ENCODE results near the gene TRIM29.

The TRIM29 gene

DNA sequence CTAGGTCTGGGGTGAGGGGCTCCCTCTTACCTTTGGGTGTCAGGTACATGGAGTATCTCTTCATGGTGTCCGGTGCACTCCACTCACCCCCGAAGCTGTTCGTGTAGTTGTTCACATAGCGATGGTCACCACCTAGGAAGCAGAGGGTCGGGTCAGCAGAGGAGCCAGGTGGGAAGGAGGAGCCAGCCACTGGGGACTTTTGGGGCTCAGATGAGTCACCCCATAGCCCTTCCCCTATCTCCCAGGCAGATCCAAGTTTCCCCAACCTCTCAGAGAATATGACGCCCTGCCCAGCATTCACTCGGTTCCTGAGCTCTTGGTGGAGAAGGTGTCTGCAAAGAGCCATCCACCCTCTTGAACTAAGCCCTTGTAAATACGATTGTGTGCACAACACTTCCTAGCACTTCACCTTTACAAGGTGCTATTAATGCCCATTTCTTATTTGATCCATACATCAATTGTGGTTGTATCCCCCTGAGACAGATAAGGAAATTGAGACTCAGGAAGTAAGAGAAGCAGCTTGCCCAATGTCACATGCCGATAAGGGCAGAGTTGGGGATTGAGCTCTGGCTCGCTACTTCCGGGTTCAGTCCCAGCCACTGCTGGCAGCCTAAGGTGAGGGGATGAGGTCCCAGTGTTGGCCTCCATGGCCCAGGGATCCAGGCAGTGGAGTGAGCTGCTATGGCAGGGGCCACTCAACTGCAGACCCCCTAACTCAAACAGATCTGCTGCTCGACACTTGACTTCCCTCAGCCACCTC lies 14.8 kb downstream of the TRIM29 start:
- peak; percentile 65 for DNase-seq (ENCODE audit: low read depth)

DNA sequence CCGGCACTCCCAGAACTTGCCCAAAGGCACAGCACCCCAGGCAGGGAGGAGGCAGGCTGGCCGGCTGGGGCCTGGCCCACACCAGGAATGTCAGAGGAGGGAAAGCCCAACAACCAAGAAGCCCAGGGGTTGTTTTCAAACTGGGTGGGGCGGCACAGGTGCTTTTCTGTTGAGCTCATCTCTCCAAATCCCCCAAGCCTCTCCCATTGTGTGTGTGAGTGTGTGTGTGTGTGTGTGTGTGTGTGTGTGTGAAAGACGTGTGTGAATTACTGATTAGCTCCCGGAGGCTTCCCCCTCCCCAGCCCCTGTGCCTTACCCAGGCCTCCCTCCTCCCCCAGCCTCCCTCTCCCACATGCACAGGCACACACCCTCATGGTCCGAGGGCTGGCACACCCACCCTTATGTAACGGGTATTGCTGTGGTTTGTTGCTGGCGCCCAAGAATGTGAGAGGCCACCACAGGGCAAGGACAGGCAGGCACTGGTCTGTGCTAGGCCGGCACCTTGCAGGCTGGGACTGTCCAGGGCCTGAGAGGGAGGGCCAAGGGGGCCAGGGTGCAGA lies 15.9 kb downstream of the TRIM29 start:
- DNase-seq (ENCODE audit: low read depth): peak; percentile 67

DNA sequence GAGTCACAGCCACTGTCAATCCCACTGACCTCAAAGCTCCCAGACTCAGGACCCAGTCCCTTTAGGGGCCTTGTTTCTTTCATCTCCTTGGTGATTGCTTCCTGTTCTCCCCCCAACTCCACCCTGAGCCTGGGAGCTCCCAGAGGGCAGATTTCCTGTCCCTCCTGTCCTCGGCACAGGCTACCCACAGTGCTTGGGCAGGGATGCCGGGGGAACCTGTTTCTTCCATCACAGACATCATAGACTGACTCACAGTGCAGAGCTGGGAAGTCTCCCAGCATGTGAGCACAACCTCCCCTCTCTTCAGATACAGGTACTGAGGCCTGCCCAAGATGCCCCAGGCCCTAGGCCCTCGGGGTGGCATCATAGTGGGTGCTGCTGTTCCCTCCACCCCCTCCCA lies 16.6 kb downstream of the TRIM29 start:
- DNase-seq (ENCODE audit: low read depth): no peak

DNA sequence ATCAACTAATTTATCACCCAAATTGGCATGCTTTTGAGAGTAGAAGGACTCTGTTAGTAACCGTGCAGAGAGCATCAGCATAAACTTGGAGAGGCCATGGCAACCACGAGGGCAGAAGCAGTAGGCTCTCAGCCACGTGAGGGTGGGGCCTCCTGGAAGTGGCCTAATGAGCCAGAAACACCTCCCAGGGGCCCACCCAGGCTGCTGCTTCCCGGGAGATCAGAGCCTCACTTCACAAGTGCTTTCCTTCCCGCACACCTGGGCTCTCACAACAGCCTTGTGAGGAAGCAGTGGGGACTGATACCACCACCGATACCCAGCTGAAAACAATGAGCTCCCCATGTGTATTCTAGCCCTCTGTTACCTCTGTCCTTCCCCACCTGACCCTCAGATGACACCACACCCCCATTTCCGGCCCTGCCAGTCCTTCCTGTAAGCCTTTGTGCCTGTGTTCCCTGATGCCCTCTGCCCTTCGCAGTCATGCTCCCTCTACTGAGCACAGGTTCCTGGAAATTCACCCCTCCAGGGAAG lies 17.0 kb downstream of the TRIM29 start:
- no peak for DNase-seq (ENCODE audit: low read depth)

DNA sequence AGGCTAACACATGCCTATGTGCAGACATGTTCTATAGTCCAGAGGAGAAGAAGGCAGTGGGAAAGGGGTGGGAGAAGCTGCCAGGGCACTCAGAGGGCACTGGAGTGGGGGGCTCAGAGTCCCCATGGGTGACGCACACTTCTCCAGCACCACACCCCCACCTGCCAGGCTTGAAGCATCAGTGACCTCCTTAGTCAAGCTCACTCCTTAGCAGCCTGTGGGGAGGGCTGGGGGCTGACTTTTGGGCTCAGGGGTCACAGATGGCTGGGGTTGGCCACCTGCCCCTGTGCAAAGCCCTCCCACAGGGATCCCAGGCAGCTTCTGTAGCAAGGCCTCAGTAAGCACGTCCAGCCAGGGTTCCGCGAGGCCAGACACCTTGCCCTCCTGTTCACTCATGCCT lies 18.8 kb downstream of the TRIM29 start:
- no peak for DNase-seq (ENCODE audit: low read depth)

DNA sequence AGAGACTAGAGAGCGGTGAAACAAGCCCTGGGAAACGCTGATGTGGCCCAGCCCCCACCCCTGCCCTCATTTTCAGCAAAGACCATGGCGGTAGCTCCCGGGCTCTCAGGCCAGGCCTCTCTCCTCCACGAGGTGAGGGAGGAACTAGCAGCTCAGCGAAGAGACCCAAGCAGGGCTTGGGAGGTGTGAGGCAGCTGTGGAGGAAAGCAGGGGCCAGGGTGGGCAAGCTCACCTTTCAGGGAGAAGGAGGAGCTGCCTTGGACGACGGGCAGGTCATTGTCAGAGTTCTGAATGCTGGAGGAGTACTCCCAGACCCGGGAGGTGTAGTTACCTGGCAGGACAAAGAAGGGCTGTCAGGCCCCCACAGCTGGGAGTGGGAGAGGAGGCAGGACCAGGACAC lies 19.9 kb downstream of the TRIM29 start:
- DNase-seq (ENCODE audit: low read depth): no peak

DNA sequence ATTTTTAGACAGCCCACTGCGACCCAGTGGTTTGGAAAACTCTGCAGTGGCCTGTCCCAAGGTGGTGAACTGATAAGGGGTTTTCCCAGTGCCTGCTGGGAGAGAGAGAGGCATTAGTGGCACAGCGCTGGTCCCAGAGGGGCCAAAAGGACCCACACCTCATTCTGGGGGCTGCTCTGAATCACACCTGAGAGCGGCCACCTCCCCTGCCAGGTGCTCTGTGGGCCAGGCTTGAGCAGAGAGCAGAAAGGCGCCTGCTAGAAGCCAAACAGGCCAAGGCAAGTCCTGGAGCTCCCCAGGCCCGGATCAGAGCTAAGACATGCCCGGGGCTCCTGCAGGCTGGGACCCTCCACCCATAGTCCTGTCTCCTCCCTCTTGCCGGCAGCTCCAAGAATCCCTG lies 20.9 kb downstream of the TRIM29 start:
- DNase-seq (ENCODE audit: low read depth): no peak

DNA sequence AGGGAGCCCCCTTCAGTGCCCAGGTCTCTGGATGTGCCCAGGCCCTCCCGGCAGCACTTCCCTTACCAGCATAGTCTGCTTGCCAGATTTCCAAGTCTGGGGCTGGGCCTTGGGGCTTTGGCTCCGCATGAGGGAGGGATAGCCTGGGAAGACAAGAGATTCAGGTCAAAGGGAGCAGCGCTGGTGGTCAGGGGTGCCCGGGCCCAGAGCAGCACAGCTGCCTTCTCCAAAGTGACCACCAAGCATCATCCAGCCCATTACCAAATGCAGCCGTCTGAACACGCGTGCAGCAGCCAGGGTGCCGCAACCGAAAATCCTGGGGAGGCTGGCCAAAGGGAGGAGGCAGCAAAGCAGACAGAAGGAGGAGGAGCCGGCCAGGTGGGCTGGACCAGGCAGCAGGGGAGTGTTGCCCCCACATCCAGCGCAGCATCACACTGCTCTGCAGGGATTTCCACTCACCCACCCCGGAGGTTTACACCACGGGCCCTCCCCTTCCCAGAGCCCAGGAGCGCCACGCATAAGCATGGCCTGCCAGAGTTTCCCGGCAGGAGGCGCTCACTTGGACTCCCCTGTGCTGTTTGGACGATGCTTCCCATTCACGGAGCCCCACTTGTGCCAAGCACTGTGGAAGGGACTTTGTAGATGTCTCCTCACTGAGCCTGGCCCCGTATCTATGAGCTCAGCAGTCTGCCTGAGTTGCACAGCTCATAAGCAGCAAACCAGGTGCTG lies 22.5 kb downstream of the TRIM29 start:
- DNase-seq (ENCODE audit: low read depth): no peak

DNA sequence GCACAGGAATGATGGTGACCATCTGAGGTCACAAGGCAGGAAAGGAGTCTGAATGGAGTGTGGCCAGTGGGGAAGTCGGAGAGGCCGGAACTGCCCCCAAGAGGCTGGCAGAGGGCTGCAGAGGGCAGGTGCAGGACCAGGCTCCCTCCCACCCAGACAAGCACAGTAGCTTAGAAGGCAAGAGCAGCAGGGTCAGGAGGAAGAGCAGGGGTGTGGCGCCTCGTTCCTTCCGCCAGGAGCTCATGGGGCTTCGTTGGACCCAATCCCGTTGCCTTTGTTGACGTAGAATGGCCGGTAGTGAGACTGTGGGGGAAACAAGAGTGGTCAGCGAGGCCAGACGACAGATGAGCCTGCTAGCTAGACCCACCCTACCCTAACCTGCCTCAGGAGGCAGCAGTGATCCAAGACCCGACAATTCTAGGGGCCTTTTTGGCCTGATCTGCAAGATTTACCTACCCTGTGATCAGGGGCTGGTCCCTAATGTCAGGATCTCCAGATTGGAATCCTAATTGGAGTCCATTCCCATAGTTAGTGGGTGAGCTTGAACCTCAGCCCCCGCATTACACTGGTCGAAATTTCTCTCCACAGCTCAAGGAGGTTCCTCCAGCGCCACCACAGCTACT lies 25.6 kb downstream of the TRIM29 start:
- DNase-seq (ENCODE audit: low read depth): no peak

DNA sequence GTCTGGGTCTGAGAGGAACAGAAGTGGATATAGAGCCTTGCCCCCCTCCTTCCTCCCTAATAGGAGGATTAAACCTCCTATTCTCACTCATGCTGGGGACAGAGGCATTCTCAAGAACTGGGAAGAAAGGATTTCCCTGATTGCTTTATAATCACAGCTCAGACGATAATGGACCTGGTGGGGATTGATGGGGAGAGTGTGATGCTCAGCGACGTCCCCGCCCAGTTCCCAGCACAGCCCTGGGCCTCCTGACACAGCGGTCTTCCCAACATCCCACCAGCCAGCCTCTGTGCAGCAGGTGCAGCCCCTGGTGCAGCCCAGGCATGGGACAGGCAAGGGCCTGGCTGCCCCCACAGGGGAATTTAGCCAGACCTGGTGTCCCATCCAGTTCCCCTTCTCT lies 28.4 kb downstream of the TRIM29 start:
- no peak for DNase-seq (ENCODE audit: low read depth)

DNA sequence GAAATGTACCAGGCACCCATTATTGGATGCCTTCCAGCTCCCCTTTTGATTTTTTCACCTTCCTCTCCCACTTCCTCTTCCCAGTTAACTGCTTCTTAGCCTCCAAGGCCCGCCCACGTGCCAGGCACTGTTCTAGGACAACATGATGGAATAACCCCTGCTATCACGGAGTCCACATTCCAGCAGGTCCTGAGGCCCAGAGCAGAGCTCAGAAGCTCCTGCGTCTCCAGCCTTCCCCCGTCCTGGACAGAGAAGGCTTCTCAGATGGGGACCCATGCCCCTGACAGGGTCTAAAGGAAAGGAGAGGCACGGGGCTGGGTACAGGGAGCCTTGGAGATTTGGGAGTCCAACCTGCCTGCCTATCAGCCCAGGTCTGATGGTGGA lies 29.1 kb downstream of the TRIM29 start:
- DNase-seq (ENCODE audit: low read depth): no peak

DNA sequence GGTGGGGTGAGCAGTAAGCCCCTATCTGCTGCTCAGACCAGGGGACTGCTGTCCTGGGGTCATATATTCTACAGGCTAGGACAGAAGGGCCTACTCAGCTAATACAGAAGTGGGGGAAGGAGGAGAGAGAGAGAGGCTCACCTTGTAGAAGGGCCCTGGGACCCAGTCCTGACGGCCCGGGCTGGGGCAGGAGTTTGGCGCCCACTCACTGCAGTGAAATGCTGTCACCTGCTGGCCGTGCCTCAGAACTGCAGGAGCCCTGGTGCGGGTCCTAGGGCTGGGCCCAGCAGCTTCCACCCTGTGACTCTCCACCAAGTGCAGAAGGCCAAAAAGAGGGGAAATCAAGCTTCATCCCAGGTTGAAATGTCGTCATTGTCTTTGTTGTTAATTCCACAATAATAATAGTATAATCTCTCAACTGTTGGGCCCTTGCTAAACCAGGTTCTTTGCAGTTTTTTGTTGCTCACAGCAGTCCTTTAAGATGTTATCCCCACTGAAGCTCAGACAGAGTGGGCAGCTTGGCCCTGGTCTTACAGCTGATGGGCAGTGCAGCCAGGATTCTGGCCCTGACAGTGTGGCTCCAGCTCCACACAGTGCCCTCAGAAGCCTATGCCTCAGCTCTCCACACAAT lies 29.6 kb downstream of the TRIM29 start:
- peak; percentile 34 for DNase-seq (ENCODE audit: low read depth)

DNA sequence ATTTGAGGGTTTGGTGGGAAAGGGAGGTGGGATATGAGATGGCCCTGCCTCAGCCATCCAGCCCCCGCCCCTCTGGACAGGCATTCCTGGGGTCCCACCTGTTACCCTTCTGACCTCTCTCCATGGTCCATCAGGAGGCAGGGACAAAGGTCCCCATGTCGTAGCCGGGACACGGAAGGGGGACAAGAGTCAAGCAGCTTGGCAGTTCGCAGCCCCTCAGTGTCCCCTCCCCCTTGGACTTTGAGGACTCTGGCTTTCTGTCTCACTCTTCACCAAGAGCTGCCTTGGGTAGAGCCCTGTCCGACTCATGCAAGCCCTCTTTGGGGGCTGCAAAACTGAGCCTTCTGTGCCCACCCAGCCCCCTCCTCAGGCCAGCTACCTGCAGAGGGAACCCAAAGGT lies 30.2 kb downstream of the TRIM29 start:
- no peak for DNase-seq (ENCODE audit: low read depth)

DNA sequence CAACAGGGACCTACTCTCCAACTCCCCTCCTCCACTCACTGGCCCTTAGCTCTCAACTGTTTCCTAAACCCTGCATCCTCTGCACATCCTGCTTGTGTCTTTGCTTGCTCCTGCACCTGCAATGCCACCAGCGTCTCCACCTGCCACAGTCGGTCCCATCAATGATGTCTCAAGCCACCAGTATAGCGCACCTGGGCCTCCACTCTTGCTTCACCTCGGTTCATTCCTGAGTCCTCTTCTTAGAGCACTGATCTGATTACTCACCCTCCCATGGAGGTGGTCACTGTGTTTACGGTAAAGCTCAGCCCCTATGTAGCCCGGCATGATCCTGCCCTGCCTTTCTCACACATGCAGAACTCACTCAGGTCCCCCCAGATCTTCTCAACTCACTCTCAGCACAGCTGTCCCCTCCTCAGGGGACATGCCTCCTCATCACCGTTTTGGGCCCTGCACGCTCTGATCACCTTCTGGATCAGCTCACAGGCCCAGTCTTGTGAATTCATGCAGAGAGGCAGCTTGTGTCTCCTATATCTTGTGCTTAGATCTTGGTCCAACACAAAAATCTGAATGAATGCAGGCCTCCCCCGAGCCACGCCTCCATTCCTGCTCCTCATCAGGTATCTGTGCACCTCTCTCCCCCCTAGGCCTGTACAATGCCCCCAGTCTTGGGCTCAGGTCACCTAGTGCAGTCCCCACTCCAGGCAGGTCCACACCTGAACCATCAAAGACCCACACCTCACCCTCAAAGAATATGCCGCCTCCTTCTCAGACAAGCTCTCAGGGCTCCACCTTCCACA lies 31.4 kb downstream of the TRIM29 start:
- no peak for DNase-seq (ENCODE audit: low read depth)

DNA sequence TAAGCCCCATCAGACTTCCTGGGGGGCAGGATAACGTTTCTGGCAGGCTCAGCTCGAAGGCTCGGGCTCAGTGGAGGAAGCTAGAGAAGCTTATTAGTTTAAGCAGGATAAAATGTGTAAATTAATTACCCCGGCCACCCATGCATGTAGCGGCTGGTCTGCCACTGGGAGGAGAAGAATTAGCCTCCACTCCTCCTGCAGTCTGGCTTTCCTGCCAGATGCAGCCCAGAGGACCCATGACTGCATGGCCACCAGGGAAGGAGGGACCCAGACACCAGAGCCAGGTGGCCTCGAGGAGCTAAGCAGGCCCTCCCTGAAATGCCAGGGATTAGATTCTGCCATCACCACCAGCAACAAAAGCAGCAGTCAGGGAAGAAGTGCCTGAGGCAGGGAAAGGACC lies 32.3 kb downstream of the TRIM29 start:
- DNase-seq (ENCODE audit: low read depth): no peak

DNA sequence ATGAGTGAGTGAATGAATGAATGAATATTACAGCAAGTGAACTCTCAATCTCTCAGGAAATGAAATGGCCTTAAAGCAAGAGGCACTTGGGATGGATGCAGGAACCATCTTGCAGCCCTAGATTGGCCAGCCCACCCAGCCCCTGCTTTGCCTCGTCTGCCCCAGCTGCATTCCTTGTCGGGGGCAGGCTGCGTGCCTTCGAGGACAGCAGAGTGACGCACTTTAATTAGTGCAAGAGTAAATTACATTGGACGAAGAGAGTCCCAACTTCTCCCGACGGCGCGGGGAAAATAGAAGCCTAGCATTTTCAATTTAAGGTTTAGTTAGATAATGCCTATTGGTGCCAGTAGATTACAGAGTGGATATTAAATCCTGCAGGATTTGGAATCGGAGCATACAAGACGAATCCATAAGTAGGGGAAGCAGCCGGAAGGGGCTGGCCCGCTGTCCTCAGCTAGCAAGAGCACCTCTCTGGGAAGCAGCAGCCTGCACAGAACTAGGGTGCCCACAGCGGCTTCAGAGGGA lies 33.8 kb downstream of the TRIM29 start:
- DNase-seq (ENCODE audit: low read depth): no peak

DNA sequence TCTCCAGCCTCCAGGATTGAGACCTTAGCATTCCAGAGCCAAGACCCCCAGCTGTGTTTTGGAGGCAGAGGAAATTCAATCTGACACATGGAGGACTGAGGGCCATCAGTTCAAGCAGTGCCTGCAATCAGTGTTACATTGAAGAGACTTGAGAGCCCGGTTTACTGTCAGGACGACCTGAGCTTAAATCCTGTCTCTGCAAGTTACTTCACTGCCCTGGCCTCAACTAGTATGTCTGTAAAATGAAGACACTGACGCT lies 35.1 kb downstream of the TRIM29 start:
- no peak for DNase-seq (ENCODE audit: low read depth)

DNA sequence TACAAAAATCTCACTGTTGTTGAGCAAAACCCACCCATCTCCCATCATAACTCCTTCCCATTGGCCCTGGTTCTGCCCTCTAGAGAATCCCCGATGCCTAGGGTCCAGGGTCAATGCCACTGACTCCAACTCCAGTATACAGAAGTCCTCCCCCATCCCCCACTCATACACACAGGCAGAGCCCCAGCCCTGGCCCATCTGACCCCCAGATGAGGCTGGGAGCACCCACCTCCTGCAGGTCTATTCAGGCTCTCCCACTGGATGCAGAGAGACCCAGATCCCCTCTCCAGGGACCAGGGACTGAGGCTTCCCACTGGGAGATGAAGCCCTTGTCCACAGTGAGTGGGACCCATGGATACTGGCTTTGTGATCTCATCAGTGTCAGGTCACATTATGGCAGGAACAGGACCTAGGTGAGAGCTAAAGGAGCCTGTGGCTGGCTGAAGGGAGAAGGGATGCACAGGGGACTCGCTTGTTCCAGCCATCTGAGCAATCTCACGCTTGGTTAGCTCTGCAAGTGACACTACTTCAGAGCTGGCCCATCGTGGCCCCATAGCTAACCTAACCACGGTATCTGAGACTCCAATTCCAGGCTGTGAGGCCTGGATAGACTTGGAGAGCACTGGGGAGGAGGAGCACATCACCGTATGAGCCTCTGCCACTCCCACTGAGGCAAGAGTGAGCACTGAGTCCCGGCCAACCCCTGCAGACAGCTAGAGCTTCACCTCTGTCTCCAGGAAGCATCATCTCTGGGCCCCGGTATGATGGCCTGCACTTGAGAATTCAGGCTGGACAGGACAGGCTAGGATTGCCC lies 35.7 kb downstream of the TRIM29 start:
- DNase-seq (ENCODE audit: low read depth): no peak

DNA sequence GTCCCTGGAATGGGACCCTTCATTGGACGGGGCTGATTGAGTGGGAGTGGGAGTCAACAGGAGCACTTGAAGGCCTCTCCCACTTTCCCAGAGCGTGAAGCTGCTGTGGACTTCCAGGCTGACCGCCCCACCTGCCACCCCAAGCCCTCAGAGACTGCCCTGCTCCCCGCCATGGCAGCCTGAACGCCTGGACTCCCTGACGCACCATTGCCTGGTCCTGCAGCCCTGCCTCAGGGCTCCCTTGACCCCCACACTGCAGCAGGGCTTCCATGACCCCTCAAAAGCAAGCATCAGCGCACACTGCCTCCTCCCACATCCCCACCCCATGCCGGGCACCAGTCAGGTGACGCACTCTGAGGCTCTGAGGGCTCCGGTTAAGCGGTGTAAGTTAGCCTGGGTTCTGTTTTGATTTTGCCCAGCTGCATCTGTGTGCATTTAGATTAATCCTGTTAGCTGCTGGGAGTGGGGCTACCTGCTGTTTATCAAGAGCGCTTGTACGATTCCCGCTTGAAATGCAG lies 39.4 kb downstream of the TRIM29 start:
- DNase-seq (ENCODE audit: low read depth): no peak

DNA sequence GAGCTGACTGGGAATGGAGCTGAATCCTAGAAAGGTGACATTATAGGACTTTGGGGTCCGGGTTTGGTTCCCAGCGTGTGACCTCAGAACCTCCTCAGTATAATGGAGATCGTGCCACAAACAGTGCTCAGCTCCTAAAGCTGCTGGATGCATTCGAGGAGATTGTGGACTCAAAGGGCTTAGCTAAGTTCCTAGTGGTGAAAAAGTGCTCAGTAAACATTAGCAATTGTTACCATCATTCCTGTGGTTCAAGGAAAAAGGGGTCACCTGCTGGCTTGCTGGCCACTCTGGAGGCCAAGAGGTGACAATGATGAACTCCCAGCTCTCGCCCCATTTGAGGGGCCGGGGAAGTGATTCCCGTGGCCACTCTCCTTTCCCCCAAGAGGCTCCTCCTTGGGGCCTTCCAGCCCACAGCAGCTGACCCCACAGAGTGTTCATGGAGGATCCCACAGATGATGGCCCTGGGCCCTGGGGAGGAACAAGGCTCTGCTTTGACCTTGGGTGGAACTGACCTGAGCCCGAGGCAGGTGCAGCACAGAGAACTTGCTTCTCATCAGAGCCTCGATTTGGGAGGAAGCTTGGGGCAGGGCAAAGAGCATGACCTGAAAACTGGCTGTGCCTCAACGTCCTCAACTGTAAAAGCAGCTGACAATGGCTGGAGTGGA lies 40.1 kb downstream of the TRIM29 start:
- DNase-seq (ENCODE audit: low read depth): no peak

Measured in CMK (cell line).